H1 (cell line): ENCODE results near the gene PARK7. TPM values are rescaled to one million over a fixed set of nuclear protein-coding genes. Genes with fewer than 3 reads are reported as not detected.

ENCODE experiments used
- CTCF ChIA-PET: fragments of 300-600 bp; sonication (Branson Sonifier 250); formaldehyde crosslinking; loops from one replicate; lab custom pipeline; 2021; ENCODE audit not compliant: partially characterized antibody; lab: Charles Lee
- POLR2A ChIA-PET: fragments of 300-600 bp; sonication (Branson Sonifier 250); formaldehyde crosslinking; loops from one replicate; lab custom pipeline; 2021; ENCODE audit warnings: inconsistent platforms; ENCODE audit not compliant: partially characterized antibody; lab: Charles Lee
- DNase-seq, 2 experiments: peaks; one replicate each; pipeline versions ENCODE4 v3.0.0 to v3.0.0-alpha.2; 2010 to 2022; ENCODE audit warnings: low spot score in 2 of 2, low read depth in 1 of 2, mixed read lengths in 1 of 2
- FAIRE-seq: peaks from 2 replicates; lab custom pipeline; 2011; peaks lifted over from hg19 to GRCh38; lab: Jason Lieb, UNC
- H2AFZ ChIP-seq: 2 replicates; pipeline ENCODE4 v1.8.1; 2012; ENCODE audit warnings: low read length, inconsistent platforms
- H2AK5ac ChIP-seq: 2 replicates; pipeline ENCODE4 v1.6.1; 2013; ENCODE audit warnings: low read depth, low read length
- H2BK120ac ChIP-seq: replicated peaks from 2 replicates; pipeline ENCODE3; 2013; ENCODE audit warnings: low read depth, low read length, inconsistent platforms
- H2BK12ac ChIP-seq: 2 replicates; pipeline ENCODE4 v1.6.1; 2013; ENCODE audit warnings: low read depth, low read length
- H2BK15ac ChIP-seq: 2 replicates; pipeline ENCODE4 v1.6.1; 2013; ENCODE audit warnings: low read length
- H2BK20ac ChIP-seq: 2 replicates; pipeline ENCODE4 v1.6.1; 2013; ENCODE audit warnings: low read length
- H2BK5ac ChIP-seq: 2 replicates; pipeline ENCODE4 v1.6.1; 2013; ENCODE audit warnings: low read depth, low read length
- H3K14ac ChIP-seq: 2 replicates; pipeline ENCODE4 v1.6.1; 2013; ENCODE audit warnings: inconsistent platforms; ENCODE audit not compliant: insufficient read length
- H3K18ac ChIP-seq: 2 replicates; pipeline ENCODE4 v1.6.1; 2013; ENCODE audit warnings: low read length; ENCODE audit errors: extremely low read depth
- H3K23ac ChIP-seq: 2 replicates; pipeline ENCODE4 v1.6.1; 2013; ENCODE audit warnings: inconsistent platforms; ENCODE audit not compliant: insufficient read length
- H3K23me2 ChIP-seq: 2 replicates; pipeline ENCODE4 v1.6.1; 2013; ENCODE audit warnings: low read depth, low read length
- H3K27ac ChIP-seq: 2 replicates; pipeline ENCODE4 v1.6.1; 2011; ENCODE audit warnings: low read depth, low read length, inconsistent platforms
- H3K27me3 ChIP-seq, 4 experiments: replicated peaks in 1 of 4; 1 replicate in 1 of 4; 2 replicates in 3 of 4; pipeline versions ENCODE4 v1.6.1 to v1.8.1; 2011 to 2013; ENCODE audit warnings: low read length in 3 of 4, mild to moderate bottlenecking in 3 of 4, inconsistent platforms in 2 of 4, mixed read lengths in 2 of 4, moderate library complexity in 1 of 4; ENCODE audit not compliant: control insufficient read depth in 3 of 4, insufficient read depth in 3 of 4; ENCODE audit errors: extremely low read depth in 1 of 4
- H3K36me3 ChIP-seq, 4 experiments: 2 replicates each; pipeline versions ENCODE4 v1.6.1 to v1.8.1; 2011 to 2013; ENCODE audit warnings: mild to moderate bottlenecking in 4 of 4, low read length in 3 of 4, moderate library complexity in 2 of 4, control low read depth in 1 of 4, inconsistent platforms in 1 of 4; ENCODE audit not compliant: insufficient read depth in 4 of 4, control insufficient read depth in 2 of 4
- H3K4ac ChIP-seq: replicated peaks from 2 replicates; pipeline ENCODE3; 2013; ENCODE audit warnings: low read length, low read depth, mixed read lengths, inconsistent platforms; ENCODE audit not compliant: insufficient read length
- H3K4me1 ChIP-seq, 4 experiments: replicated peaks in 1 of 4; 1 replicate in 1 of 4; 2 replicates in 3 of 4; pipeline versions ENCODE4 v1.6.1 to v1.8.1; 2011 to 2013; ENCODE audit warnings: low read length in 3 of 4, inconsistent platforms in 2 of 4, mixed read lengths in 1 of 4; ENCODE audit not compliant: insufficient read depth in 4 of 4, control insufficient read depth in 3 of 4
- H3K4me2 ChIP-seq, 2 experiments: 2 replicates each; pipeline versions ENCODE4 v1.6.1 to v1.8.1; 2011 to 2013; ENCODE audit warnings: low read depth in 2 of 2, low read length in 2 of 2, control low read depth in 1 of 2, inconsistent platforms in 1 of 2, mild to moderate bottlenecking in 1 of 2; ENCODE audit not compliant: insufficient read depth in 1 of 2
- H3K4me3 ChIP-seq, 4 experiments: fragments of 200-600, 300-600 bp in 1 of 4; sonication (generic), shearing (Covaris generic), sonication (Bioruptor Twin) in 1 of 4; 2 replicates each; pipeline versions ENCODE4 v1.5.1 to v1.8.1; 2011 to 2016; ENCODE audit warnings: low read length in 4 of 4, low read depth in 3 of 4, control low read depth in 2 of 4, inconsistent platforms in 2 of 4, mild to moderate bottlenecking in 2 of 4, mixed read lengths in 1 of 4, moderate library complexity in 1 of 4; ENCODE audit not compliant: insufficient read depth in 2 of 4; ENCODE audit errors: extremely low read depth in 1 of 4
- H3K56ac ChIP-seq: replicated peaks from 2 replicates; pipeline ENCODE3; 2013; ENCODE audit warnings: low read depth, mild to moderate bottlenecking, mixed read lengths, low read length, inconsistent platforms; ENCODE audit not compliant: insufficient read length
- H3K79me1 ChIP-seq: 2 replicates; pipeline ENCODE4 v1.6.1; 2013; ENCODE audit warnings: low read depth, low read length, control low read depth
- H3K79me2 ChIP-seq, 2 experiments: 2 replicates each; pipeline versions ENCODE4 v1.6.1 to v1.8.1; 2012 to 2013; ENCODE audit warnings: low read length in 2 of 2, mild to moderate bottlenecking in 2 of 2, inconsistent platforms in 1 of 2; ENCODE audit not compliant: insufficient read depth in 2 of 2, control insufficient read depth in 1 of 2
- H3K9ac ChIP-seq, 4 experiments: replicated peaks in 1 of 4; 1 replicate in 1 of 4; 2 replicates in 3 of 4; pipeline versions ENCODE4 v1.6.1 to v1.8.1; 2011 to 2013; ENCODE audit warnings: low read depth in 3 of 4, low read length in 3 of 4, control low read depth in 2 of 4, mild to moderate bottlenecking in 2 of 4, moderate library complexity in 2 of 4, inconsistent platforms in 1 of 4; ENCODE audit errors: extremely low read depth in 1 of 4
- H3K9me3 ChIP-seq, 2 experiments: 2 replicates each; pipeline versions ENCODE4 v1.6.1 to v1.8.1; 2012 to 2013; ENCODE audit warnings: mild to moderate bottlenecking in 2 of 2, moderate library complexity in 2 of 2, control low read depth in 1 of 2, inconsistent platforms in 1 of 2, low read depth in 1 of 2, low read length in 1 of 2, mixed read lengths in 1 of 2; ENCODE audit not compliant: insufficient read depth in 2 of 2
- H4K20me1 ChIP-seq, 2 experiments: replicated peaks in 1 of 2; 2 replicates each; pipeline versions ENCODE3 to v1.8.1; 2011 to 2013; ENCODE audit warnings: inconsistent platforms in 2 of 2, low read length in 2 of 2, mild to moderate bottlenecking in 1 of 2; ENCODE audit not compliant: insufficient read depth in 2 of 2, control insufficient read depth in 1 of 2
- H4K5ac ChIP-seq: 2 replicates; pipeline ENCODE4 v1.6.1; 2013; ENCODE audit warnings: low read length, low read depth, mixed read lengths, inconsistent platforms; ENCODE audit not compliant: insufficient read length
- H4K8ac ChIP-seq: 2 replicates; pipeline ENCODE4 v1.8.0; 2013; ENCODE audit warnings: mild to moderate bottlenecking, moderate library complexity, low read length, inconsistent platforms; ENCODE audit not compliant: insufficient read depth; ENCODE audit errors: extremely low read depth
- H4K91ac ChIP-seq: replicated peaks from 2 replicates; pipeline ENCODE3; 2013; ENCODE audit warnings: low read length, mixed read lengths, inconsistent platforms; ENCODE audit not compliant: insufficient read length
- ASH2L ChIP-seq: fragments of 200-600, 300-600 bp; sonication (generic); IDR thresholded peaks from one replicate; pipeline ENCODE4 v1.7.1; 2017; ENCODE audit warnings: low read length
- BCL11A ChIP-seq, 2 experiments: IDR thresholded peaks; one replicate each; pipeline ENCODE4 v1.6.1; 2011; ENCODE audit warnings: low read depth in 2 of 2, low read length in 2 of 2, mild to moderate bottlenecking in 2 of 2
- CEBPB ChIP-seq: IDR thresholded peaks from 2 replicates; pipeline ENCODE4 v1.6.1; 2012; ENCODE audit warnings: low read depth, low read length
- CHD1 ChIP-seq: IDR thresholded peaks from 2 replicates; pipeline ENCODE4 v1.6.1; 2012; ENCODE audit warnings: low read depth, low read length, improper control_type of control experiment
- CTBP2 ChIP-seq: IDR thresholded peaks from 2 replicates; pipeline ENCODE4 v1.7.0; 2011; ENCODE audit warnings: borderline replicate concordance, mild to moderate bottlenecking, moderate library complexity, mixed read lengths, low read length; ENCODE audit not compliant: insufficient read depth, insufficient read length
- EP300 ChIP-seq, 2 experiments: IDR thresholded peaks; 1 replicate in 1 of 2; 2 replicates in 1 of 2; pipeline ENCODE4 v1.6.1; 2011 to 2012; ENCODE audit warnings: low read depth in 2 of 2, low read length in 2 of 2, mild to moderate bottlenecking in 2 of 2, borderline replicate concordance in 1 of 2, inconsistent platforms in 1 of 2, moderate library complexity in 1 of 2
- KDM1A ChIP-seq: fragments of 200-600, 300-600 bp; sonication (generic); IDR thresholded peaks from 2 replicates; pipeline ENCODE4 v1.7.1; 2016; ENCODE audit warnings: mild to moderate bottlenecking, low read length, borderline replicate concordance
- POU5F1 ChIP-seq: IDR thresholded peaks from 2 replicates; pipeline ENCODE4 v1.6.1; 2011; ENCODE audit warnings: low read depth, mild to moderate bottlenecking, low read length, moderate library complexity
- RXRA ChIP-seq: IDR thresholded peaks from 2 replicates; pipeline ENCODE4 v1.6.1; 2011; ENCODE audit warnings: low read depth, mild to moderate bottlenecking, low read length, moderate library complexity; ENCODE audit not compliant: insufficient read depth
- SAP30 ChIP-seq: fragments of 300-600 bp; sonication (generic); IDR thresholded peaks from 2 replicates; pipeline ENCODE4 v1.7.1; 2012; ENCODE audit warnings: low read length, moderate library complexity, mild to moderate bottlenecking, inconsistent platforms; ENCODE audit not compliant: insufficient read depth, insufficient replicate concordance
- TBP ChIP-seq: IDR thresholded peaks from 2 replicates; pipeline ENCODE4 v1.6.1; 2011; ENCODE audit warnings: low read depth, low read length, improper control_type of control experiment
- WGBS, 2 experiments: shearing (Covaris generic) in 1 of 2; methylation state at CpG; one replicate each; pipeline versions ENCODE4 v1.1.6 to v1.1.7; 2013 to 2015; ENCODE audit warnings: low lambda C conversion rate in 2 of 2, mixed read lengths in 2 of 2, inconsistent platforms in 1 of 2, low coverage in 1 of 2, missing lambda C conversion rate in 1 of 2; ENCODE audit not compliant: insufficient replicate concordance in 2 of 2, insufficient coverage in 1 of 2, insufficient read length in 1 of 2; ENCODE audit errors: extremely low coverage in 1 of 2, missing lambda C conversion rate in 1 of 2; 5-methylcytosine and 5-hydroxymethylcytosine counted together
- polyA plus RNA-seq, 7 experiments: library from polyadenylated mRNA; depleted of rRNA in 3 of 7; stranded (reverse) in 5 of 7; unstranded in 2 of 7; fragments of >200 nt in 5 of 7; fragments of 200-250 nt in 2 of 7; gene quantifications; 1 replicate in 5 of 7; 2 replicates in 1 of 7; 4 replicates in 1 of 7; pipeline versions ENCODE4 v1.2.1 to v1.2.3, GENCODE V29; 2011 to 2013; ENCODE audit warnings: missing spikeins in 2 of 7, mixed read lengths in 2 of 7
- total RNA-seq: library from RNA; stranded (reverse); fragmentation: NEBNext Ultra II Directional; extraction: Animal tissue kit (Norgen Biotek cat#: 25700); gene quantifications from 2 replicates; pipeline ENCODE4 v1.2.1, GENCODE V29; 2021

PARK7 gene
- total and polyA plus RNA-seq, 2 of the 8 experiments (the other 6 are each of a cell fraction or from before 2014, with no cell fraction given), result 206 to 383 TPM

DNA sequence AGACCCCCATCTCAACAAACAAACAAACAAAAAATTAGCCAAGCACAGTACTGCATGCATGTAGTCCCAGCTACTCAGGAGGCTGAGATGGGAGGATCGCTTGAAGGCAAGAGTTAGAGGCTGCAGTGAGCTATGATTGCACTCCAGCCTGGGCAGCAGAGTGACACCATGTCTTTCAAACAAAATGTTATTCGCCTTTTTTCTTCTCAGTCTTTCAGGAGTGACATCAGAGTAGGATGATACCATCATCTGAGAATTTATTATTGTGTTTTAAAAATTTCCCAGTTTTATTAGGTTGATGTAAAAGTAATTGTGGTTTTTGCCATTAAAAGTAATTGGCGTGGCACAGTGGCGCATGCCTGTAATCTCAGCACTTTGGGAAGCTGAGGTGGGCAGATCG lies 10.8 kb downstream of the PARK7 start:
- no peak overlapping the region for H3K9ac ChIP-seq
- H3K79me1 ChIP-seq, result 0 out of 2 replicates have a peak, but pooled peaks cover 2% of the 10 kb centered on the region
- H2BK15ac ChIP-seq, result no peak overlapping the region
- H3K4me1 ChIP-seq, result no peaks in the 10 kb centered on the region
- 93% methylated on average over 5 of the region's 5 CpGs; no CpG with 5 or more reads in 1 of the 2 experiments for WGBS, 2 experiments
- no peak overlapping the region for H3K4ac ChIP-seq
- no peak overlapping the region for H2BK12ac ChIP-seq
- no peak overlapping the region for H4K5ac ChIP-seq
- no peak for FAIRE-seq
- H2AFZ ChIP-seq, result no peak overlapping the region
- H3K4me2 ChIP-seq, result no peak overlapping the region
- no peak overlapping the region for H3K27ac ChIP-seq
- H3K14ac ChIP-seq, result no peak overlapping the region
- H3K9me3 ChIP-seq, result no peaks in the 10 kb centered on the region
- H3K4me3 ChIP-seq, result no peak overlapping the region
- ChIA-PET POLR2A (no interaction called here), CTCF (interaction anchor here (0.5 to 16.4 kb wide), 3 partner anchors 43 to 372 kb away, joined by 3 to 249 read pairs (median 4); no protein-coding TSS in a partner anchor)
- H3K23me2 ChIP-seq, result no peaks in the 10 kb centered on the region
- H2BK20ac ChIP-seq, result no peak overlapping the region
- peaks cover 0 to 18% of the 10 kb centered on the region in 2 experiments; a peak in 2 of 4 replicates for H3K79me2 ChIP-seq
- no peak overlapping the region for H3K18ac ChIP-seq
- H3K36me3 ChIP-seq, result peaks cover 15 to 59% (median 42%) of the 10 kb centered on the region in 4 experiments
- no peak overlapping the region for H2AK5ac ChIP-seq
- no peak overlapping the region for H2BK120ac ChIP-seq
- H4K8ac ChIP-seq, result no peak overlapping the region
- no peak overlapping the region for H3K56ac ChIP-seq
- peaks cover 5% of the 10 kb centered on the region in 2 experiments for H4K20me1 ChIP-seq
- TF ChIP-seq CTBP2 (no peak), RXRA (no peak), KDM1A (no peak), EP300 (IDR thresholded peaks at IDR 0.05; ENCODE audit: borderline replicate concordance in 1 of 2, low read depth in 2 of 2, low read length in 2 of 2) (no peak), POU5F1 (no peak), ASH2L (no peak), SAP30 (no peak), CEBPB (no peak), TBP (no peak), BCL11A (IDR thresholded peaks at IDR 0.05; ENCODE audit: low read depth in 2 of 2, low read length in 2 of 2) (no peak), CHD1 (no peak)
- TF ChIP-seq, all 59 proteins: peak for 0
- H3K27me3 ChIP-seq, result no peaks in the 10 kb centered on the region
- no peak overlapping the region for H4K91ac ChIP-seq
- no peak for DNase-seq
- no peak overlapping the region for H3K23ac ChIP-seq
- H2BK5ac ChIP-seq, result no peak overlapping the region
